Activated CD4-positive, CD25-positive, alpha-beta regulatory T cell treated with anti-CD3 and anti-CD28 coated beads, Interleukin-2, amount 50 U/mL, for 16 hours (primary cell): ENCODE measurements around the gene TUNAR.

Source experiments
- DNase-seq: peaks from one replicate; pipeline ENCODE4 v3.0.0-alpha.2; 2020; ENCODE audit warnings: low read depth, low spot score

TUNAR gene

GRCh38 chr14:95876761-95877538, at the start of gene TUNAR:
TSS of gene TUNAR (plus strand) at chr14:95876832.
- DNase-seq: no peak

DNA sequence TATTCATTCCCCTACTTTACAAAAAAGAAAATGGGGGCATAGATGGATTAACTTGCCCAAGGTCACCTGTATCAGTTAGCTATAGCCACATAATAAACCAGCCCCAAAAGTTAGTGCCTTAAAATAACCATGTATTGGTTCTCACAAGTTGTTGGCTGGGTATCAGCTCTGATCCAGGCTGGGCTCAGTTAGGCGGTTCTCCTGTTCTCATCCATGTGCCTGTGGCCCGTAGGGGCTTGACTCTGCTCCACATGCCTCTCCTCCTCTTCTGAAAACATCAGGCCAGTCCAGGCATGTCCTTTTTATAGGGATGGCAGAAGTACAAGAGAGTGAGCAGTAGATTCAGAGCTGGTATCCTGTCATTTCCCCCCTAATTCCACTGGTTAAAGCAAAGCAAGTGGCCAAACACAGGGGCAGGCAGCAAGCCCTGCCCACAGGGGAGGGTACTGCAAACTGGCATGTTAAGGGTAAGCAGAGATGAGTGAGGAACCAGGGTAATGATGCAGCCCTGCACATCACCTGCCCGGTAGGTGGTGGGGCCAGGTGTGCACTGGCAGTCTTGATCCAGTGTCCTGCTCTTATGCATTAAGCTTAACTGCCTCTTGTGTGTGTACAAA, 47.9 kb upstream of the TUNAR start:
- no peak for DNase-seq

DNA sequence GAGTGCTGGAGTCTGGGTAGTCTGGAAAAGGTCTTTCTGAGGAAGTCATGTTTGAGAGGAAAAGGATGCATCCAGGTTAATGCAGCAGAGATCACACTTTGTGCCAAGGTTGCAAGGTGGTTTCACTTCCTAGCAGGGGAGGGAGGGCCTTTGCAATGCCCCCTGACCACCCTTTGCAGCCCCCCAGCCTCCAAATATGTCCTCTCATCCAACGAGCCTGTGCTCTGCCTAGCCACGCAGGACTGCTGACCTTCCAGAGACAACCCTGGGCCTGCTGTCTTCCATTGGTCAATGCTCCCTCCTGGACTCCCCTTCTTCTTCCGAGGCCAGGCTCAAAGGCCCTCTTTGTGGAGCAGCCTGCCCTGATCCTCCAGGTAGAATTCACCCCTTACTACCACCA, 47.3 kb upstream of the TUNAR start:
- DNase-seq: no peak

DNA sequence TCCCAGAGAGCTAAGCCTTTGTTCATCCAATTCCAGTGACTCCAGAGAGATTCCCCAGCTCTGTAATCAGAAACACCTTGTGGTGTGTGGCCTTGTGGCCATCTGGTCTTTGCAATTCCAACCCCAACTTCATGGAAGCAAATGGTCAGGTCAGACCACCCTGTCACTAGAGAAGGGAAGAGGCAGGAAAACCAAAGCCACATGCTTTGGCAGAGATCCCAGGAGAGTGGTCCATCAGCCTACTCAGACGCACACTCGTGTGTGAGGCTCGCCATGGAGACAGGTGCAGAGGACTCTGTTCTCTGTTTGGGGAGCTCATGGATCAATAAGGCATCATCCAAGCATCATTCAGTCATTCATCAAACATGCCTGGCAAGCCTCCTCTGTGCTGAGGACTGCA, 46.2 kb upstream of the TUNAR start:
- DNase-seq: no peak

- DNase-seq: no peak
Observed at GRCh38 chr14:95831041-95831440, 45.6 kb upstream of the TUNAR start.

DNA sequence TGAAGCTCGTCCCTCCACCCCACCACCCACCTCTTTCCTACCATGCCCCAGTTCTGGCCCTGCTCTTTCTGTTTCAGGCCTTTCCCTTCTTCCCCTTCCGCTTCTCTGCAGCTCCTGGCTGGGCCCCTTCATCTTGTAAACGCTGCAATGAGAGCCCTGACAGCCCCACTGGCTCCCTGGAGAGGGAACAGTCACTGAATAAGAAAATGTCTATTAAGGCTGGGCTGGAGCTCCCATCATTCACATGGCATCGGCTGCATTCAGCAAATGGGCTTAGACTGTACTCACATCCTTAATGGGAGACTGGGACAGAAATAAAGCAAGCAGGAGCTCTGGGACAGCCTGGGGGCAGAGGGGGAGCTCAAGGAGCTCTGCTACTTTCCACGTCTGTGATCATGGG, 45.2 kb upstream of the TUNAR start:
- no peak for DNase-seq

- no peak for DNase-seq
Observed at GRCh38 chr14:95832012-95832411, 44.6 kb upstream of the TUNAR start.

DNA sequence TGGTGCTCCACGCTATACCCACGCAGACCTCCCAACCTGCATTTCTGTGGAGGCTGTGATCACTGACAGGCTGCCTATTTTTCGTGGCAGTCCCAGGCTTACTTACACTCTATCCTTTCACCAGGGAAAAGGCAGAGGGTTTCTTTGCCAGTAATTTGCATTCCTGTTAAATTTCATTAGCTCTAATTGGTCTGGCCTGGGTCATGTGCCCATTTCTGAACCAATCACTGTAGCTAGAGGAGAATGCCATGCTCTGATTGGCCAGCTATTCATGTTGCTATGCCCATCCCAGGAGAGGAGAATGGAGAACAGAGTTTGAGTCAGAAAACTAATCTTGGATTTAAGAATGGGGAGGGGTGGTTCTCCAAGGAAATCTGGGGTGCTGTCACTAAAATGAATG, 43.2 kb upstream of the TUNAR start:
- DNase-seq: no peak

GRCh38 chr14:95834496-95834895, 42.1 kb upstream of the TUNAR start:
- no peak for DNase-seq

DNA sequence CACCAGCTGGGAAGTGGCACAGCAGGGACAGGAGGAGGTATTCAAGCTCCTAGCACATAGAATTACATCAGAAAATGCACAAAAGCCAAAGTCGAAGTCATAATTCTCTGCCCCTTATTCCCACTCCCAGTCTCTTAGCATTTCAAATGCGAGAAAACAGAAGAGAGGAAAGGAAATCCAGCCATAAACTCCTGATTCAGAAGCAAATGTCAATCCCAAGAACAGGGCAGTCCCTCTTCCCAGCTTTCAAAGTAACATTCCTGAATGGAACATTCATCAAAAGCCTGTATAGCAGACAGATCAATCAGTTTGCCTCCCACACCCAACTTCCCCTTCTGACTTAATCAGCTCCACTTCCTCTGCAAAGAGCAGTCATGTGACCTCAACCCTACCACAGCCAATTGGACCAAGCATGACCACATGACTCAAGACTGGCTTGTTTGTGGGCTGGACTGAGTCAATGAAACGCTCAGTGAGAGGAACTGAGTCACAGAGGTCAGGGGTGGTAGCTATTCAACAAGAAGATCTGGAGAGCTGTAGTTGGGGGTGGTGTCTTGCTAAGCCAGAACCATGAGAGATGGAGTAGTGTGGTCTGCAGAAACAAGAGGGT, 41.4 kb upstream of the TUNAR start:
- no peak for DNase-seq

DNA sequence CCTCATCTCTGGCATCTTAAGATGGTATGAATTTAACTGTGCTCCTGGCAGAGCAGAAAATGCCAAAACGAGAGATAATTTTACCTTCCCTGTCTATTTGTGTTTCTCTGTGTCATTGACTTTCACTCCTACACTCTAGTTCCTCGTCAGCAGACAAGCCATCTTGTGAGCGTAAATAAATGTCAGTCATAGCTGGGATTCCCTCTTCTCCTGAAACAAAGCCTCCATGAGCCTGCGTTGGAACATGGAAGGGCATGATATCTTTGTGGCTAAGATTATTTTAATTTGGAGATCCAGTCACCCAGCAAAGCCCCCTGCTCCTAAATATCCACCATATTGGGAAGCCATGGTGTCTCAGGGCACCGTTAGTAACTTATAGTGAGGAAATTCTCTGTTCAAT, 37.8 kb upstream of the TUNAR start:
- DNase-seq: no peak

DNA sequence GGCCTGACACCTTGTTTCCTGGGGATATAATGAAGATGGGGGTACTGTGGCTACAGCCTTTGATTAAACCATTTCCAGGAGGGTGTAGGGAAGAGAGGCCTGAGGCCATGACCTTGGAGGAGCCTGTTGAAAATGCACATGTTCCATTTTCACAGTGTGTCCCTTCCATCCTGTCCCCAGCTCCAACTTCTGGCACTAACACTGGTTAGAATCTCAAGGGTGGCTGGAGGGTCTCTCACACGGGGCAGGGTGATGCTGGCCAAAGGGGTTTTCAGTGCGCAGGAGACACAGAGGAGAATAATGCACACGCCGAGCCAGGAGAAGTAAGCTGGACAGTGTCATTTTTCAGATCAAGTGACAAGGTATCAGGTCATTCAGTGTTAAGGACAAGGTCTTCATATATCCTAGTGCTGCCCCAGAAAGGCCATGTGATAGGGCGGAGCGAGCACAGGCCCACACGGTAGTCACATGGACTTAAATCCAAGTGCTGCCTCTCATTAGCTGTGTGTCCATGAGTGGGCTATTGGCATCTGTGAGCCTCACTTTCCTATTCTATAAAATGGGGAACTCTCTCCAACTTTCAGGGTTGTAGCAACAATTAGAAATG, 36.4 kb upstream of the TUNAR start:
- no peak for DNase-seq

GRCh38 chr14:95841668-95842067, 35.0 kb upstream of the TUNAR start:
- DNase-seq: no peak

DNA sequence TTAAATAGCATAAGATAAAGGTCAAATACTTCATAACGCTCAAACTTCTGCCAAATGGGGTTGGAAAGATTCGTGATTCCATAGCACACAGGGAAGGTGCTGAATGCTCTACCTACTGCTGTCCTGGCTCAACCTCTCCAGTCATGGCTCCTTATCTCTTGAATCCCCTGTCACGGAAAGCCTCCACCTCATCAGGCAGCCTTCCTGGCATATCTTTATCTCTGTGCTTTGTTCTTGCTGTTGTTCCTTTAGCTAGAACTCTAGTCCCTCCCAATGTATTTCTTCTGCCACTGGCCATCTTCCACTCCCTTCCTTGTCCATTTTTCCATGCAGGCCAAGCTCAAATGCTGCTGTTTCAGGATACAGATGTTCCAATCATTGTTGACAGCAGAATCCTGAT, 26.9 kb upstream of the TUNAR start:
- no peak for DNase-seq

- no peak for DNase-seq
Observed at GRCh38 chr14:95850429-95850828, 26.2 kb upstream of the TUNAR start.

GRCh38 chr14:95855606-95856005, 21.0 kb upstream of the TUNAR start:
- no peak for DNase-seq

- DNase-seq: no peak
Observed at GRCh38 chr14:95857275-95857674, 19.4 kb upstream of the TUNAR start.

- DNase-seq: no peak
Observed at GRCh38 chr14:95858893-95859292, 17.7 kb upstream of the TUNAR start.

DNA sequence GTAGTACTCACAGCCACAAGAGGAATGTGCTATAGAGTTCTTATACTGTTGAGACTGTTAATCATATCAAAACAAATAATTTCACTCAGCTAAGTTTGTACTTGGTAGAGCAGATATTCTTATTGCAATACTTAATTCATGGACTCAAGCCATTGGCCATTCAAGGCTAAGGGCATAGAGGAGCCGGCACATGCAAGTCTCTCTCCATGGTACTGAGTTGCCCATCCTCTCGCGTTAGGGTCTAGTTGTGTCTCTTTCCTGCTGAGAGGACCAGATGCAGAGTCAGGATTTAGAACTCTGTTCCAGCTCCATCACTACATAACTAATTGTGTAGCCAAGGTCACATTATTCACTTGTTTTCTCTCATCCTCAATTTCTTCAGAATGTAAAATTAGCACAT, 14.4 kb upstream of the TUNAR start:
- no peak for DNase-seq

DNA sequence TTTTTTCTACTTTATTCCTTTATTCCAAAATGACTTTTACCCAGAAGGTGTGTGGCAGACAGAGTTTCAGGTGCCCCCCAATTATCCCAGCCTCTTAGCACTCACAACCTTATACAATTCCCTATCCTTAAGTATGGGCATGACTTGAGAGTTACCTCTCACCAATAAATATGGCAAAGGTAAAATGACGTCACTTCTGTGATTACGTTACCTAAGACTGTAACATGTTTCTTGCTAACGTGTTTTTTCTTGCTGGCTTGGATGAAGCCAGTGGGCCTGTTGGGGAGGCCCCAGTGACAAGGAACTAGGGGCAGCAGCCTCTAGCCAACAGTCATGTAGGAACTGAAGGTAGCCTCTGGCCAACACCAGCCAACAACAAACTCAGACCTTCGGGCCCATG, 13.3 kb upstream of the TUNAR start:
- DNase-seq: no peak

DNA sequence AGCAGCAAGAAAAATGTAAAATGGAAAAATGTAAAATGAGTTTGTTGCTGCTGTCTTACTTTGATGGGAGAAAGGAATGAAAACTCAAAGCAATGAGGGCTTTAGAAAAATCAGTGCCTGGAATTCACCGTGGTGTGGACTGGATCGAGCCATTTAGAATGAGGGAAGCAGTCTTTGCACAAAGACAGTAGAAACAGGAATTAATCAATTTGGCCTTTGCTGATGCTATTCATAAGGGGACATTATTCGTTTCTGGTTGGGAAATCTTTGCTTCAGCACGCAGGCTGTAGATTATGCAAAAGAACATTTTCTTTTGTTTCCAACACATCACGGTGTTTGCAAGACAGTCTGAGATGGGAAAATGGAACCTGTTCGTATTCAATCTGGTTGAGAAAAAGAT, 6.9 kb upstream of the TUNAR start:
- no peak for DNase-seq

- no peak for DNase-seq
Observed at GRCh38 chr14:95870772-95871171, 5.9 kb upstream of the TUNAR start.

- DNase-seq: no peak
Observed at GRCh38 chr14:95871531-95871930, 5.1 kb upstream of the TUNAR start.
